Measurements from ENCODE around the gene SMPD1.

Gene SMPD1

GRCh38 chr11:6404342-6405051, 14.2 kb downstream of the SMPD1 start:
- no peak for TF ChIP-seq CTCF (conservative IDR thresholded peaks at IDR 0.05)
- no peak for TF ChIP-seq ZFX (IDR thresholded peaks at IDR 0.05)
- H3K27ac ChIP-seq: no peak overlapping the region

GRCh38 chr11:6405052-6405667, 14.9 kb downstream of the SMPD1 start:
- TF ChIP-seq ZFX (IDR thresholded peaks at IDR 0.05) (no peak), CTCF (conservative IDR thresholded peaks at IDR 0.05) (no peak)
- no peak overlapping the region for H3K27ac ChIP-seq

GRCh38 chr11:6405846-6406245, 15.6 kb downstream of the SMPD1 start:
- TF ChIP-seq ZFX (IDR thresholded peaks at IDR 0.05): no peak
- no peak for TF ChIP-seq CTCF (conservative IDR thresholded peaks at IDR 0.05)
- no peak overlapping the region for H3K27ac ChIP-seq

- no peak for TF ChIP-seq CTCF (conservative IDR thresholded peaks at IDR 0.05)
- no peak for TF ChIP-seq ZFX (IDR thresholded peaks at IDR 0.05)
- H3K27ac ChIP-seq: no peak overlapping the region
These were observed 16.1 kb downstream of the SMPD1 start for GRCh38 chr11:6406370-6406769.

GRCh38 chr11:6410695-6411430, 20.6 kb downstream of the SMPD1 start:
- TF ChIP-seq CTCF (conservative IDR thresholded peaks at IDR 0.05): no peak
- TF ChIP-seq ZFX (IDR thresholded peaks at IDR 0.05): no peak
- no peak overlapping the region for H3K27ac ChIP-seq

GRCh38 chr11:6411594-6412031, 21.3 kb downstream of the SMPD1 start:
- TF ChIP-seq CTCF (conservative IDR thresholded peaks at IDR 0.05) (no peak), ZFX (IDR thresholded peaks at IDR 0.05) (no peak)

GRCh38 chr11:6413791-6414201, 23.5 kb downstream of the SMPD1 start:
- no peak for TF ChIP-seq CTCF (conservative IDR thresholded peaks at IDR 0.05)
- no peak overlapping the region for H3K27ac ChIP-seq

More at GRCh38 chr11:6411594-6412031, 21.3 kb downstream of the SMPD1 start:
- H3K27ac ChIP-seq: no peak overlapping the region
